CD4-positive, alpha-beta T cell treated with Interleukin-15 for 1 hour (primary cell): ENCODE measurements around the gene UNC13A.

Source experiments
- DNase-seq: peaks from one replicate; pipeline ENCODE4 v3.0.0-alpha.2; 2020

UNC13A gene

GRCh38 chr19:17703824-17704463, 15.8 kb upstream of the UNC13A start:
- DNase-seq, result peak; percentile 62

GRCh38 chr19:17695198-17695597, 7.0 kb upstream of the UNC13A start:
- no peak for DNase-seq

- no peak for DNase-seq
Measured at GRCh38 chr19:17692566-17692965, 4.4 kb upstream of the UNC13A start.

- DNase-seq, result no peak
Measured at GRCh38 chr19:17688853-17689595, 870 bp upstream of the UNC13A start.

- no peak for DNase-seq
Measured at GRCh38 chr19:17687141-17687856, 855 bp downstream of the UNC13A start.

- DNase-seq, result no peak
Measured at GRCh38 chr19:17686592-17687024, 1.5 kb downstream of the UNC13A start.

GRCh38 chr19:17686023-17686521, 2.1 kb downstream of the UNC13A start:
- no peak for DNase-seq

GRCh38 chr19:17685451-17686022, 2.6 kb downstream of the UNC13A start:
- DNase-seq, result no peak

GRCh38 chr19:17684256-17684655, 3.9 kb downstream of the UNC13A start:
- no peak for DNase-seq

- no peak for DNase-seq
Measured at GRCh38 chr19:17683078-17683477, 5.1 kb downstream of the UNC13A start.

GRCh38 chr19:17682273-17682672, 5.9 kb downstream of the UNC13A start:
- no peak for DNase-seq

- no peak for DNase-seq
Measured at GRCh38 chr19:17681505-17682125, 6.5 kb downstream of the UNC13A start.

- DNase-seq, result peak; percentile 83
Measured at GRCh38 chr19:17680230-17680722, 7.9 kb downstream of the UNC13A start.

GRCh38 chr19:17679526-17680229, 8.5 kb downstream of the UNC13A start:
- DNase-seq, result no peak

GRCh38 chr19:17678836-17679235, 9.3 kb downstream of the UNC13A start:
- no peak for DNase-seq

- no peak for DNase-seq
Measured at GRCh38 chr19:17677002-17677401, 11.2 kb downstream of the UNC13A start.

- DNase-seq, result no peak
Measured at GRCh38 chr19:17676295-17676694, 11.9 kb downstream of the UNC13A start.

GRCh38 chr19:17673937-17674799, 14.0 kb downstream of the UNC13A start:
- no peak for DNase-seq

- DNase-seq, result peak; percentile 21
Measured at GRCh38 chr19:17671906-17672305, 16.2 kb downstream of the UNC13A start.

GRCh38 chr19:17669419-17669818, 18.7 kb downstream of the UNC13A start:
- no peak for DNase-seq

GRCh38 chr19:17665058-17665457, 23.1 kb downstream of the UNC13A start:
- no peak for DNase-seq
